OCI-LY1 (cell line): ENCODE data around the gene ATP6V0E1.

Source experiments
- CTCF ChIP-seq: fragments of 200-600 bp; sonication (generic), shearing (Covaris generic); IDR thresholded peaks from 2 replicates; pipeline ENCODE4 v1.5.1; 2017; ENCODE audit warnings: mild to moderate bottlenecking, antibody characterized with exemption, low read length, moderate library complexity, mixed read lengths
- EZH2 ChIP-seq: fragments of 200-600 bp; sonication (generic), shearing (Covaris generic); IDR thresholded peaks from 2 replicates; pipeline ENCODE4 v1.8.0; 2017; ENCODE audit warnings: borderline replicate concordance, mixed run types, mild to moderate bottlenecking, antibody characterized with exemption, low read length, moderate library complexity, mixed read lengths

- TF ChIP-seq CTCF (no peak), EZH2 (no peak)
Measured at GRCh38 chr5:173010021-173010420, 26.4 kb downstream of the ATP6V0E1 start.
